Smooth muscle cell (in vitro differentiated cells): Measurements from ENCODE around the gene MAP1B. TPM values are rescaled to one million over a fixed set of nuclear protein-coding genes. Genes with fewer than 3 reads are reported as not detected.
A peak's percentile ranks its signal among the peaks of the same experiment; 100 is the strongest.

Experiments used
- DNase-seq: peaks from one replicate; lab custom pipeline; 2025; ENCODE audit not compliant: unreplicated experiment; lab: John Stamatoyannopoulos, UW
- H2AFZ ChIP-seq: fragments of 200-600 bp; sonication (generic); 2 replicates; pipeline ENCODE4 v1.6.0; 2016; ENCODE audit warnings: antibody characterized with exemption, low read depth, mild to moderate bottlenecking
- H3F3A ChIP-seq: fragments of 200-600 bp; sonication (generic); 2 replicates; pipeline ENCODE4 v1.6.0; 2017; ENCODE audit warnings: antibody characterized with exemption, low read depth
- H3K27ac ChIP-seq: fragments of 200-600 bp; sonication (generic); 2 replicates; pipeline ENCODE4 v1.5.1; 2016; ENCODE audit warnings: low read depth, mild to moderate bottlenecking
- H3K27me3 ChIP-seq: fragments of 200-600 bp; sonication (generic); 2 replicates; pipeline ENCODE4 v1.6.1; 2016; ENCODE audit warnings: low read depth, mild to moderate bottlenecking
- H3K36me3 ChIP-seq: fragments of 200-600 bp; sonication (generic); 2 replicates; pipeline ENCODE4 v1.5.1; 2016; ENCODE audit warnings: low read depth
- H3K4me1 ChIP-seq: fragments of 200-600 bp; sonication (generic); 2 replicates; pipeline ENCODE4 v1.5.1; 2016; ENCODE audit warnings: low read depth
- H3K4me2 ChIP-seq: fragments of 200-600 bp; sonication (generic); 2 replicates; pipeline ENCODE4 v1.6.0; 2016; ENCODE audit warnings: mild to moderate bottlenecking
- H3K4me3 ChIP-seq: fragments of 200-600 bp; sonication (generic); 2 replicates; pipeline ENCODE4 v1.5.1; 2016; ENCODE audit warnings: mild to moderate bottlenecking
- H3K79me2 ChIP-seq: fragments of 200-600 bp; sonication (generic); 2 replicates; pipeline ENCODE4 v1.6.0; 2016; ENCODE audit warnings: low read depth, mild to moderate bottlenecking
- H3K9ac ChIP-seq: fragments of 200-600 bp; sonication (generic); 2 replicates; pipeline ENCODE4 v1.6.0; 2016; ENCODE audit warnings: low read depth
- H3K9me3 ChIP-seq: fragments of 200-600 bp; sonication (generic); replicated peaks from 2 replicates; pipeline ENCODE4 v1.5.1; 2016; ENCODE audit warnings: low read depth
- H4K20me1 ChIP-seq: fragments of 200-600 bp; sonication (generic); 2 replicates; pipeline ENCODE4 v1.6.0; 2016; ENCODE audit warnings: low read depth
- CTCF ChIP-seq: fragments of 200-600 bp; sonication (generic); IDR thresholded peaks from 2 replicates; pipeline ENCODE4 v1.5.1; 2017; ENCODE audit warnings: borderline replicate concordance, mild to moderate bottlenecking, antibody characterized with exemption; ENCODE audit not compliant: insufficient read depth, poor library complexity, severe bottlenecking
- WGBS: methylation state at CpG from one replicate; pipeline ENCODE4 v1.1.7; 2016; ENCODE audit warnings: low lambda C conversion rate; 5-methylcytosine and 5-hydroxymethylcytosine counted together
- polyA plus RNA-seq: library from polyadenylated mRNA; unstranded; fragments of >200 nt; fragmentation: Nextera tagmentation; extraction: Ambion mirVana; gene quantifications from 2 replicates; pipeline ENCODE4 v1.2.1, GENCODE V29; 2016
- total RNA-seq: library from RNA; depleted of rRNA; stranded (reverse); fragments of >200 nt; gene quantifications from 2 replicates; pipeline ENCODE4 v1.2.3, GENCODE V29; 2014

The MAP1B gene
- total and polyA plus RNA-seq, 2 experiments from 2014 or later, result 111 to 143 TPM

- Histone ChIP-seq H4K20me1 (no peaks in the 10 kb centered on the region), H3K9me3 (no peaks in the 10 kb centered on the region), H2AFZ (no peak overlapping the region), H3K4me1 (peaks cover 73% of the 10 kb centered on the region), H3K36me3 (no peaks in the 10 kb centered on the region), H3F3A (peaks cover 14% of the 10 kb centered on the region), H3K4me3 (no peak overlapping the region), H3K27ac (peak overlapping the region; percentile 39), H3K79me2 (peaks cover 15% of the 10 kb centered on the region), H3K27me3 (no peaks in the 10 kb centered on the region), H3K4me2 (peak overlapping the region; percentile 37), H3K9ac (no peak overlapping the region)
- no peak for TF ChIP-seq CTCF
- WGBS, result 76% methylated on average over 5 of the region's 5 CpGs
- DNase-seq, result no peak
These were observed 131.6 kb downstream of the MAP1B start for GRCh38 chr5:72238712-72239445.

GRCh38 chr5:72241346-72242003, 134.2 kb downstream of the MAP1B start:
- 79% methylated on average over 5 of the region's 5 CpGs for WGBS
- H3K4me2 ChIP-seq, result no peak overlapping the region
- no peak for DNase-seq
- H3K27ac ChIP-seq, result no peak overlapping the region
- no peak overlapping the region for H3K4me3 ChIP-seq
- TF ChIP-seq CTCF, result no peak
- H3K9ac ChIP-seq, result no peak overlapping the region
- H4K20me1 ChIP-seq, result no peaks in the 10 kb centered on the region
- peaks cover 82% of the 10 kb centered on the region for H3K4me1 ChIP-seq
- peaks cover 27% of the 10 kb centered on the region for H3F3A ChIP-seq
- no peaks in the 10 kb centered on the region for H3K27me3 ChIP-seq
- H3K79me2 ChIP-seq, result peaks cover 15% of the 10 kb centered on the region
- no peaks in the 10 kb centered on the region for H3K36me3 ChIP-seq
- no peaks in the 10 kb centered on the region for H3K9me3 ChIP-seq
- no peak overlapping the region for H2AFZ ChIP-seq

- Histone ChIP-seq H2AFZ (no peak overlapping the region), H3K36me3 (no peaks in the 10 kb centered on the region), H3K4me2 (peak overlapping the region; percentile 80), H4K20me1 (no peaks in the 10 kb centered on the region), H3K27me3 (no peaks in the 10 kb centered on the region), H3K4me1 (peaks cover 88% of the 10 kb centered on the region), H3K79me2 (peaks cover 15% of the 10 kb centered on the region), H3K9ac (no peak overlapping the region), H3F3A (peaks cover 25% of the 10 kb centered on the region), H3K9me3 (no peaks in the 10 kb centered on the region), H3K4me3 (no peak overlapping the region), H3K27ac (peak overlapping the region; percentile 90)
- no peak for DNase-seq
- TF ChIP-seq CTCF, result no peak
- 58% methylated on average over 7 of the region's 7 CpGs for WGBS
These were observed 135.7 kb downstream of the MAP1B start for GRCh38 chr5:72242796-72243475.
